Activated CD4-positive, alpha-beta T cell treated with anti-CD3 and anti-CD28 coated beads, Interleukin-2, amount 50 U/mL, for 24 hours (primary cell): ENCODE measurements around the gene ONECUT1.

Experiments
- DNase-seq, 2 donors: peaks; one replicate each; pipeline ENCODE4 v3.0.0-alpha.2; 2020; ENCODE audit warnings: low read depth in 1 of 2, low spot score in 1 of 2

ONECUT1 gene

DNA sequence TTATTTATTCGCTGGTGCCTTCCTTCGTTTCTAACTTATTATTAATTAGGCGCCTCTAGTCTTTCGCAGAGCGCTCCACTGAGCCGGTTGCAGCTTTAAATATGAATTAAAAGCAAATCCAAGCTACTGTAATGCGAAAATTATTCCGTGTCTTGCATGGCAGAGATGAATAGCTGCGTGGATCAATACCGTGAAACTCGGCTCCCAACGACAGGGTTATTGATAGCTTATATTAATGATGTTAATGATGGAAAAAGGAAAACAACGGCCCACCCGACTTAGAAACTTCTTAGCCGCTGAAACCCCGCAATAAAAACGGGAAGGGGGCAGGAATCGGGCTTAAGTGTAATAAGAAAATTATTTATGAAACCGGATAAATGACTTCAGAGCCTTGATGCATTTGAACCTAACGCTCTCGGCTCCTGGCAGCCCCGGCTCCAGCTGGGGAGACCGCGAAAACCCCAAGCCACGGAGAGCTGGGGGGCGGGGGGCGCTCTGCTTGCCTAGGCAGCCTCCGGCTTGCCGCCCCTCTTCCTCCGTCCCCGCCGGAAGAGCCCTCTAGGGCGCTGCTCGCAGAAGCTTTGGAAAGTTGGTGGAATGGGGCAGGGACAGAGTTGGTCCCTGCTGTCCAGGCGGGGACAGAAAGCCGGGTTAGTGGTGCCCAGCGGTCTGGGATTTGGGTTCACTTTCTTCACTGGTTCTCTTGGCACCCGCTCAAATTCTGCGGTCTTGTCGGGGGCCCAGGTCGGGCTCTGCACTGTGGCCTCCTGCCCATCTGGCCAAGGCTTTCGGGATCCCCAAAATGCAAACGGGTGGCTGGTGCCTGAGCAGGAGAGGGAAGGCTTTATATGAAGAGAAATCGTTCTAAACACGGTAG is 7.7 kb upstream of the ONECUT1 start:
- DNase-seq = no peak

DNA sequence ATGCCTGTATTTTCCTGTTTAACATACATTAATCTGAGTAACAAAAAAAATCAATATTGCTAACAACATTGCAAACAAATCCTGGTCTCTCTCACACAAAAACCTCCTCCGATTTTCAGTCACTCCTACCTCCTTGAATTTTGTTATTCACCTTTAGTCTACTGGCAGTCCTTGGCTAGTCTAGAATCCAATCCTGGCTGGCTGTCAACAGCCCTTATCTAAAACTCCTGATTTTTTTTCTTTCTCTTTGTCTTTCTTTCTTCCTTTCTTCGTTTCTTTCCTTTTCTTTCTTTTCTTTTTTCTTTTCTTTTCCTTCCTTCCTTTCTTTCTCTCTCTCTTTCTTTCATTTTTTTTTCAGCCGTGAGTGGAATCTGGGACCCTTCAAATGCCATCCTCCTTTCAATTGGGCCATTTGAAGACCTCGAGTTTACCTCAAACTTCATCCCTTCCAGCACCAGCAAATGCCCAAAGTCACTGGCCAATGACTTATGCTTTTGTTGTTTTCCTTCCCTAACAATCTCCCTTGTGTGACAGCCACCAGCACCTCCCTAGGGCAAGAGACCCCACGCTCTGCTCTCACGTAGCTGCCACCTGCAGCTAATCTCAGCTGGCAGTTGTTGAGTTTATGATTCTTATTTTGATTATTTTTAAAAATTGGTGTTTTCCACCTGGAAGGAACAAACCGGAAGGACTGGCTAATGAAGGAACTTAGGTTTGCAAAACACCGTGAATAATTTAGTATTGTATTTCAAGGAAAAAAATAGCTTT is 6.8 kb upstream of the ONECUT1 start:
- no peak for DNase-seq

DNA sequence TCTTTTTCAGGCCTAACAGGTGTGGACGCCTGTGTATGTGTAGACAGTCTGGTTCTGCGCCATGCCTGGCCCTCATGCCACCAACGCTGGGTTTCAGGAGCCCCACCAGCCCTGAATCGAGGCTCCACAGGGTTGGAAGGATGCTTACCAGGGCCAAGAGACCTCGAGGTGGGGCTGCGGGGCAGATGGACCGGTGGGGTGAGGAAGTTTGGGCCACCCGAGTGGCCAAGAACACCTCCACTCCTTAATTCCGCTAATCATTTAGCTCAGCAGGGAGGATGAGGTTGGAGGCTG is 6.0 kb upstream of the ONECUT1 start:
- no peak for DNase-seq

DNA sequence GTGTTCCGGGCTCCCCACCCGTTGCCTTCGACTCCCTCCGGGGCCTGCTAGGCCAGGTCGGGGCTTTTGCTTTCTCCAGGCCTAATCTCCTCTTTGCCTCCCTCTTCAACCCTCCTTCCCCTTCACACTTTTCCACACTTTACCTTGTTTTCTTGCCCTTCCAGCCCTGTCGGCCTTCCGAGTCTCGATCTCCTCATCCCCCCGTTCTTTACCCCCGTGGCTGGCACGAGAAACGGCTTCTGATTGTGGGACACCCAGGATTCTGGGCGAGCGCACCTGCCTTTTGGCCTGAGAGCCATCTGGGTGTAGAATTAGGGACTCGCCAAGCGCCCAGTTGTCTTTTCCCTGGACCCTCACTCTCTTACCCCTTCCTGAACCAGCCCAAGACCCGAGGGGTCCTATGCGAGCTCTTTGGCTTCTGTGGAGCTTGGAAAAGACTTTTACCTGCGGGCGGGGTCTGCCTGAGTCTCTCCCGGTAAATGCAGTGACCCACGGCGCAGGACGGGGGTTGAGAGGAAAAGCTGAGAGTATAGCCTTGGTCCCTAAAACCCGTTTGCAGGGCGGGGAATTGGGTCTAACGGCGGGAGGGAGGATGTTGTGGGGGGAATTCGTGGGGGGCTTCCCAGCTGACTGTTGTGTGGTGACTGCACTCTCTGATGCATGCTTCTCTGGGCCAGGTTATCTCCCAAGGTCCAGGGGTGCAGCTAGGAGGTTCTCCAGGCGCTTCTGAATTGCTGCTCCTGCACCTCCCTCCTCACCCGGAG is 5.5 kb upstream of the ONECUT1 start:
- DNase-seq = no peak

DNA sequence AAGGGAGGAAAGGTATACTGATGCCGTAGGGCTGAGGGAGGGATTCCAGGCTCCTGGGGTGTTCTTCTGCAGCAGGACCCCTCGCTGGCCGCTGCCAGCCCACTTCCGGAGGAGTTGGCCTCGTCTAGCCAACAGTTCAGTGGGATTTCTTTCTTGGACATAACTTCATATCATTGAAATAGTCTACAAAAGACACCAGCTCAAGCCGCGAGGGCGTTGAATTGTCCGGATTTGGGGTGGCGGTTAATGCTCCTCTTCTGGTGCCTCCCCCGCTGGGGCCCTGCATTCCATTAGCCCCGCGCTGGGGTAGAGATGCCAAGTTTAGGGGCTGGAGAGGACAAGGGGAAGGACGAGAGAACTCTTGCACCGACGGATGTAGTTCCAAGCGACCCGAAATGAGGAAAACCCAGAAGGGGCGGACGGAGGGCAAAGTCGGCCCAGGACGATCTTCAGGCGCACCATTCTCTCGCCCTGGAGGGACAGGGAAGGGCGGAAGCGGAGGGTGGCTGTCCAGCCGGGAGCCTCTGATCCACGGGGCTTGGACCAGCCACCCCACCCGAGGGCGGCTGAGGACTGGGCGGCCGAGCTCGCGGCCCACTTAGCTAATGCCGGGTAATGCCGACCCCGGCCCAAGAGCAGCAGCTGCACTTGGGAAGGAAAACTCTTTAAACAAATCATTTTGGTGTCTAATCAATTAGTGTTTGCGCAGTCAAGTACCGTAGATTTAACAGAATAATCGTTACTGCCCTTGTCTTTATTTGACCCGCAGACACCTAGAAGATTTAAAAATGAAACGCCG is 4.7 kb upstream of the ONECUT1 start:
- no peak for DNase-seq

DNA sequence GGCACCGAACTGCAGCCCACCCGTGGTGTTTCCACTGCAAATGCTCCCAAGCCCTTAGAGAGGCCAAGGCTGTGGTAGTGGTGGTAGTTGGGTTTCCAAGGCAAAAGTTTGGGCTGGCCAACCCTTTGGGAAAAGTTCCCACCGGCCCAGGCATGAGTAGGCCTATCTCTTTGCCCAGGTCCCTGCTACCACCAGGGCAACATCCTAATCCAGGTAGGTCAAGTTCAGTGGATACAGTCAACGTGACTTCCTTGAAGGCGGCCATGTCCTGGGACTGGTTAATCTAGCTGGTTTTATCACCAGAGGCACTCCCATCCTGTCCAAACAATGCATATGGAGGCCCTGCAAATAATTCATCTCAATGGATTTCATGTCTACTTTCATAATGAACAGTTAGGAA is 1.6 kb upstream of the ONECUT1 start:
- DNase-seq = no peak

DNA sequence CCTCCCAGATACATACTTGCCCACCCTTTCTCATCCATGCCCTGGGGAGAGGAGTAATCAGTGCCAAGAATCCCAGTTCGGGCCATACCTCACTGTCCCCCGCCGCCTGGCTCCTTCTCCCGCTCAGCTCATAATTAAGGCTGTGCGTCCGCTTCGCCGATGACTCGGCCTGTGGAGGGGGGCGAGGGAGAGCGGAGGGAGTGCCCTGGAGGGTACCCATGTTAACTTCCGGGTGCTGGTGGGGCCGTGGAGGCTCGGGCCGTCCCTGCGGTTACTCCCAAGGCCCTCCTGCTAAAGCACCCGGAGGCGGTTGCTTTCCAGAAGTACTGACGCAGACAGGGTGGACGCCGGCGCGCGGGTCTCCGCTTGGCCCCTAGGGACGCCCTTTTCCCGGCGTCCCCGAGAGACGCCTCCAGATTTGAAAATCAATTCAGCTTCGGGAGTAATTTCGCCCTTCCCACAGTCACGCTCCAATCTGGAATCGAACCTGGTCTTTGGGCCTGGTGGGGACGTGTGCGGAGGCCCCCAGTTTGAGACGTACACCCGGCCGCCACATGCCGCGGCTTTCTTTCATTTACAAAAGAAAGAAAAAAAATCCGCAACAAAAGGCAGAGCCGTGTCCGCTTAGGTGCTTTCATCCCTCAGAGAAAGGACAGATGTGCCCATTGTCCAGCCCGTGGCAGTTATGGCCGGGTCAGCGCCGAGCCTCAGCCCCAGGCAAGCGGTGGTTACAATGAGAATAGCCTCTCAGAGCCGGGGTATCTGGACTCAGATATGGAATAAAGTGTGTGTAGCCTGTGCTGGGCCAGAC is 1.0 kb upstream of the ONECUT1 start:
- DNase-seq = no peak

DNA sequence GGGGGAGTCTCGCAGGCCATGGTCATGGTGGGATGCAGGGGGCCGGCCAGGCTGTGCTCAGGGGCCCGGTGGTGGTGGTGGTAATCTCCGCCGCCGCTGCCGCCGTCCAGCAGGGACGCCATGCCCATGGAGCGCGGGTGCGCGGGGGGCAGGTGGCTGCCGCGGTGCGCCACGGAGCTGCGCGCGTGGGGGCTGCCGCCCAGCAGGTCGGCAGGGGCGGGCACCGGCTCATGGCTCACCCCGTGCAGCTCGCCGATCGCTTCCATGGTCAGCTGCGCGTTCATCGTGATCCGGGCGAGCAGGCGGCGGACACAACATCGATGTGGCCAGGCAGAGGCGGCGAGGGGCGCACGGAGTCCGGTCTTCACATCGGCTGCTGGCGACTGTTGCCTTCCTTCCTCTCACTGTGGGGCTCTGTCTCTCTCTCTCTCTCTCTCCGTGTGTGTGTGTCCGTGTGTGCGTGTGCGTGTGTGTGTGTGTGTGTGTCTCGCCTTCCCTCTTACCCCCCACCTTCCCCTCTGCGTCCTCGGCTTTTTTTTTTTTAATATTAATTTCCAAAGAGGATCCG is 451 bp downstream of the ONECUT1 start:
- DNase-seq = no peak

DNA sequence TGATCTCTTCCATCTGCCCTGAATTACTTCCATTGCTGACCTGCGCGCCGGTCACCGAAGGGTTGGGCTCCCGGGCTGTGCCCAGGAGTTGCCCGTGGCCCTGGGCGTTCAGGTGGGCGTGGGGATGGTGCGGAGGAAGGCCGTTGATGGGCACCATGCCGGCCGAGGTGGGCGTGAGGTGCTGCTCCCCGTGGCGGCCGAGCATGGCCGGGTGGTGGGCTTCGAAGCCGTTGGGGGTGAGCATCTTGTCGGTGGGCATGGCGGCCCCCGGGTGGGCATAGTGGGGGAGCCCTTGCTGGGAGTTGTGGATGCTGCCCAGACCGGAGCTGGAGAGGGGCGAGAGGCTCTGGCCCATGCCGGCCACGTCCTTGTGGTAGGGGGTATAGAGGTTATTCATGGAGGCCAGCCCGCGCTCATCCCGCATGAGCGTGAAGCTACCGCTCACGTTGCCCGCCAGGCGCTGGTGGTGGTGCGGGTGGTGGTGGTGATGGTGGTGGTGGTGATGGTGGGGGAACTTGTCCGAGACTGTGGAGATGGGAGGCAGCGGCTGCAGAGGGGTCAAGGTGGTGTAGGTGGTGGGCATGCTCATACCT is 1.0 kb downstream of the ONECUT1 start:
- no peak for DNase-seq

DNA sequence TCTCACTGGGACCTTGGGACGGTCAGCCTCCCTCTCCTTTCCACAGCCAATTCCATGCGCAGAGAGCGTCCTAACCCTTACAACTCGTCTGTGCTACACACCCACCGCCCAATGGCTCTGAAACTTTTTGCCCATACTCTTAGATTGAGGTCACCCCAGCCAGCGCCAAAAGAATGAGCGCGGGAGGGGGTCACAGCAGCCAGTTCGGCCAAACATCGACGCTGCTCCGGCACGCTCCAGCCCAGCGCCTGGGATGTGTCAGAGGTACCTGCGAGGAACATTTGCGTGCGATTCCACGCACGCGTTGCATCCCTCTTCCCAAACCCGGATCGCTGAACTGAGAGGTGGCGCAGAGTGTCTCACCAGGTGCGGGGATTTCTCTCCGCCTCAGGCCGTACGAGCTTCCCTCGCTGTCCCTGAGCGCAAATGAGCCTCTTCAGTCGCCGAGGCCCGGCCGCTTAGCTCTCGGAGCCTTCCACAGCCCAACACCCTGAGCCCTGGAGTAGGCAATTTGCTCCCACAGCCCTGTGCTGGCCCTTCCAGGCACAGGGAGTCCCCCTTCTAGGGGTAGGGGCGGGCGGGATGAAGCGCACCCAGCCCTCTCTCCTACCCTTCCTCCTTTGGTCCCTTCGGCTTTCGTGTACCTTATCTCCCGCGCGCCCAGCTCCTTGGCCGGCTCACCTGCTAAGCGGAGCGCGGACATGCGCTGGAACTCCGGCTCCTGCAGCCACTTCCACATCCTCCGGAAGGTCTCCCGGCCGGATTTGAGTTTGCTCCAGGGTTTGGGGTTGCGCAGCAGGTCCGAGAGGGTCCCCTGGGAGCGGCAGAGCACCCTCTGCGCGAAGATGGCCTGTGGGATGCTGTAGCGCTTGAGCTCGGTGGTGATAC is 1.8 kb downstream of the ONECUT1 start:
- DNase-seq = no peak

DNA sequence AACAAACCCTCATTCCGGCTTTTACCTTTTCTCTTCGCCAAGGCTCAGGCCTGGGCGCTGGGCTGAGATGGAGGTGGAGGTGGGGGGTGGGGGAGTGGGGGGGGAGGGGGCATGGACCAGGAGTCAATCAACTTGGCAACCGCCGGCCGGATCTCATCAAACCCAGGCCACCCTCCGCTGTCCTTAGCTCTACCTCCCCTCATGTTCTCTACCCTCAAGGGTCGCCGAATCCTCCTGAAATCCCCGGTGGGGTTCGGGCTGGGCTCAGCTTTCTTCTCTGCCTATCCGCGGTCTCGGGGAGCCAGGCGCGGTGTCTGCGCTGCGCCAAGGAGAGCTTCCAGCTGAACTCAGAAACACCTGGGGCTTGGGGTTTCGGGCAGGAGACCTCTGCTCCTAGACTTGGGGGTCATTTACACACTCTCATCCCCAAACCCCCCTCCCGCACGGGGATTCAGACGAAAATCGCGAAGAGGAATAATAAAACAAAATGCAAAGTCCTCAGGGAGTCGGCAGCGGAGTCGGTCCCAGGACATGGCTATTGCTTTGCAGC is 2.5 kb downstream of the ONECUT1 start:
- no peak for DNase-seq

DNA sequence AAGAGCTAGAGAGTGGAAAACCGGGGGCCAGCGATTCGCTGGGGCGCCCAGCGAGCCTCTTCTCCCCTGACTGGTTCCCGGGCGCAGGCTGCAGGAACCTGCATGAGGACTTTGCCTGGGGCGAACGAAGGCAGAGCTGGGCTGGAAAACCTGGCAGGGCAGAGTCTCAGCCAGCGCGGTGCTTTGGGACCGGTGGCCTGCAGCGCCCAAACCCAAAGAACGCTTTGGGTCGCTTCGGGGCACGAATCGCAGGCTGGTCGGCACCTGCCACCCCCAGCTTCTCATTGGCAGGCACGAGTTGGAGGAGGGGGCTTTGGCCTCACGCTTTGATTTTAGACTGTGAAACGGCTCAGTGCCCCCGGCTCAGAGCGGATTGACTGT is 3.0 kb downstream of the ONECUT1 start:
- DNase-seq = no peak

DNA sequence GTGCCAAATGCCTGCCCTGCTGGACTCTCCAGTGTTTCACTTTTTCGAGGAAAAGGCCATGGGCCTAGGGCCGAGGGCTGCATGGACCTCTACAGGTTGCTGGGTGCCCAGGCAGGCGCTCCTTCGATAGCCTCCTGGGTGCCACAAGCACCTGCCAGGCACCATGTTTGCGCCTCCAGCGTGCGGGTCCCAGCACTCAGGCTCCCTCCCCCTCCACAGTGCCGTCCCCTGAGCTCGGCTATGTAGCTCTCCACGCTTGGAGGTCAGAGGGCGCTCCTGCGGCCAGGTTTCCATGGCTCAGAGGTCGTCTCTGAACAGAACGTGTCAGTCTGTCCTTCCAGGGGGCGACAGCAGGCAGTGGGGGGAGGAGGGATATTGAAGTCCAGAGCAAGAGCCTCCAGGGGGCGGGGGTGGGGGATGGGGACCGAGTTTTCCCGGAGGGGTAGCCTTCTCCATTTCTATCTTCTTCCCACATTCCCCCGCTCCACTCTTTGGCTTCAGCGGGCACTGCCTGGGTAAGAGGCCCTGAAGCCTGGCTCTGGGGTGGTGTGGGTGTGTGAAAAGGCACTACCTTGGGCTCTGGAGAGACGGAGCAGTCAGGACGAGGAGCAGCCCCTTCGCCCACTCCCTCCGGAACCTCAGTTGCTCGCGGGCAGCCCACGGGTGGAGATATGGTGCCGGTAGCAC is 3.6 kb downstream of the ONECUT1 start:
- no peak for DNase-seq

DNA sequence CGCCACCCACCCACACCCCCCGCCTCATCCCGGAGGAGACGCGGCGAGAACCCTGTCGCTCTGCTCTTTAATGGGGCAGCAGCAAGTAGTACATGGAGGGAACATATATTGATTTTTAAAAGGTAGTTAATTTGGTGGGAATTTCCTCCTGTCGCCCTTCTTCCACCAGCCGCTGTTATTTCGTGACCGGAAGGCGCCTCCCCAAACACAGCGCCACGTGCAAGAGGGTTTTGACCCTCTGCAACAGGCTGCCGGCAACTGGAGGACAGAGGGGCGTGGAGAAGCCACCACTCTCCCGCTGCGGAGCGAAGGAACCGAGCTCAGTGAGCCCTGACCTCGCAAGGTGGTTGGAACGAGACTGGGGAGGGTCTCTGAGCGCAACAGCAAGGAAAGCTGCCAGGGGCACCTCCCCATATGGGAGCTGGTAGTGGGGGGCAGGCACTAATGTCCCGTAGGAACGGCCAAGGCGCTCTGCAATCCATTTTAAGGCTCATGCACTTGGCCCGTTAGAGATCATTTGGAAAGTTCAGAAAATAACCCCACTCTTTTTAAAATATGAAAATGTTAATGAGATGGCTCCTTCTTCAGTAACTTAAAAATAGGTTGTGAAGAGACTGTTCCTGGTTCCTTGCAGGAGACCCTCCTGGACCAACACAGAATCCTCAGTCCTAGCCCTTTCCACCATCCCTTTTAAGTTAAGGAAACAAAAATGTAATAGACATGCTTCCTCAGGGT is 4.3 kb downstream of the ONECUT1 start:
- DNase-seq = no peak

DNA sequence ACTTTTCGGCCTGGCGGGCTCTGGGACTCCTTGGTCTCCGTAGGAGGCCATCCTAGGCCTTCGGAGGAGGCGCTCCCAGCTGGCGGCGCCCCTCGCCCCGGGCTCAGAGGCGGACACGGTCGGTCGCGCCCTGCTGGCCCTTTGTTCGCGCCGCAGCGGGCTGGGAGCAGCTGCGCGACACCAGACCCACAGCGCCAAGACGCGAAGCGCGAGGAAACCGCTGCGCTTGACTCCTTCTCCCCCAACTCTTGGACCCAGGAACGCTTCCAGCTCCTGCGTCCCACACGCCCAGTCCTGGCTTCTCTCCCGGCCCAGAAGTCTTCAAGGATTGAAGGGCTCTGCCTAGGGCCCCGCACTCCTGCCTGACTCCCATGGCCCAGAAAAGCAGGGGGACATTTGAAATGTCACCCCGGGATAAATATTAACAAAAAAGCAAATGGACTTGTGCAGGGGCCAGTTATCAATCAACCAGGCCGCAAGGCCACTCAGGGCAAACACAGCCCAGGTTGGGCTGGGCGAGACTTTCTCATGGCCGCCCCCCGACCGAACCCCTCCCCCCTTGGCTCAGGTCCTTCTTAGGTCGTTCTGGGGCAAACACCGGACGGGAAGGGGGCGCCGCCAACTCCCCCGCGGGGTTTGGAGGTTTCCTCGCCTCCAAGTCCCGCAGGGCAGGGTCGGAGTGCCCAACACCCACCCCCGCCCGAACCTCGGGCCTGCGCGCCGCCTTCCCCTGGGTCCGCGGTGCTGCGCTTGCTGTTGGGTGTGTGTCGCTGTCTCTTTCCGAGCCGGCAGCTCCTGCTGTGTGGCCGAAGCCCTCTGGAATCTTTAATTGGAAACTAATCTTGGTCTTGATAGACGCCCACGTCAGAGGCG is 5.1 kb downstream of the ONECUT1 start:
- no peak for DNase-seq
